Heart left ventricle (tissue), 16 donors: ENCODE measurements around the gene BUB1B. TPM values are rescaled to one million over a fixed set of nuclear protein-coding genes. Genes with fewer than 3 reads are reported as not detected.

Experiments
- ATAC-seq, 4 donors: fragments of 200-7000 bp; cut with Tn5 transposase; one replicate each; pipeline ENCODE4 v1.9.1; 2020 to 2022; ENCODE audit warnings: moderate library complexity in 4 of 4, mild to moderate bottlenecking in 3 of 4, moderate number of reproducible peaks in 1 of 4
- DNase-seq, 5 donors: peaks; one replicate each; pipeline ENCODE4 v3.0.0-alpha.2; 2020
- H3K27ac ChIP-seq, 12 donors: fragments of 200-600 bp; sonication (generic) in 4 of 12; one replicate each; pipeline versions ENCODE4 v1.5.0 to v1.8.0; 2016 to 2022; ENCODE audit warnings: mild to moderate bottlenecking in 2 of 12
- H3K27me3 ChIP-seq, 9 donors: fragments of 200-600 bp; sonication (generic) in 2 of 9; one replicate each; pipeline versions ENCODE4 v1.5.1 to v1.8.0; 2016 to 2022; ENCODE audit warnings: mild to moderate bottlenecking in 3 of 9
- H3K36me3 ChIP-seq, 9 donors: fragments of 200-600 bp; sonication (generic) in 2 of 9; one replicate each; pipeline versions ENCODE4 v1.5.0 to v1.8.0; 2018 to 2022; ENCODE audit warnings: mild to moderate bottlenecking in 2 of 9
- H3K4me1 ChIP-seq, 12 donors: fragments of 200-600 bp; sonication (generic) in 4 of 12; one replicate each; pipeline versions ENCODE4 v1.5.0 to v1.8.0; 2016 to 2022; ENCODE audit warnings: mild to moderate bottlenecking in 3 of 12
- H3K4me3 ChIP-seq, 12 donors: fragments of 200-600 bp; sonication (generic) in 4 of 12; one replicate each; pipeline versions ENCODE4 v1.5.0 to v1.8.0; 2017 to 2022; ENCODE audit warnings: mild to moderate bottlenecking in 9 of 12, moderate library complexity in 4 of 12
- H3K9me3 ChIP-seq, 12 donors: fragments of 200-600 bp; sonication (generic) in 4 of 12; one replicate each; pipeline versions ENCODE4 v1.5.0 to v1.8.0; 2016 to 2022; ENCODE audit warnings: mild to moderate bottlenecking in 1 of 12
- POLR2A ChIP-seq, 2 donors: fragments of 450-650 bp; IDR thresholded peaks; one replicate each; pipeline ENCODE4 v1.6.1; 2017; ENCODE audit warnings: antibody characterized with exemption in 2 of 2, mild to moderate bottlenecking in 2 of 2, moderate library complexity in 2 of 2
- WGBS, 4 donors: extraction: QIAGEN DNeasy Blood & Tissue Kit in 2 of 4; methylation state at CpG; one replicate each; pipeline versions ENCODE4 v1.1.5 to v1.1.7; 2013 to 2018; 5-methylcytosine and 5-hydroxymethylcytosine counted together
- intact Hi-C, 10 donors: fragments of 100-400 bp; cut with DNase I; formaldehyde crosslinking; loops; one replicate each; pipeline versions ENCODE4 v1.11.1 to v1.14.2; 2022
- polyA plus RNA-seq, 2 donors: library from polyadenylated mRNA; stranded (reverse); fragments of 200-250 nt; gene quantifications; one replicate each; pipeline ENCODE4 v1.2.3, GENCODE V29; 2013
- total RNA-seq, 9 donors: library from RNA; depleted of rRNA in 2 of 9; stranded (reverse); fragments of >200 nt in 2 of 9; fragmentation: NEBNext Ultra II Directional in 3 of 9; extraction: Animal tissue kit (Norgen Biotek cat#: 25700) in 3 of 9; gene quantifications; one replicate each; pipeline versions ENCODE4 v1.1.0 to v1.2.4, GENCODE V29; 2016 to 2023
- TF ChIP-seq, protein P1 (sequence below), 12 donors: fragments of 200-600 bp; sonication (generic) in 4 of 12; IDR thresholded peaks; one replicate each; pipeline versions ENCODE4 v1.5.0 to v1.8.0; 2018 to 2022; ENCODE audit warnings: antibody characterized with exemption in 12 of 12, mild to moderate bottlenecking in 5 of 12
- donor health status: ischemic (EF 13 %, LVEDD 7.1; RV severe dilation, severe dysfunction).
- donor health status: healthy with polysubstance abuse.
- donor health status: DM: no; HTN: yes; CAD: no.
- donor health status: DM: no; HTN: no; CAD: no.
- donor health status: ischemic (EF 25% LVEDD 6.9; RV normal size, moderate dysfunction).
- donor health status: ischemic (EF 25% LVEDD 5.7; RV mildly dilated, moderate dysfunction).
- donor health status: healthy.
- donor health status: DM: yes; HTN: yes; CAD: no.
- donor health status: ischemic (EF 35%, LVEDD 5.7; RV mildly dilated, moderate dysfunction).
- donor health status: nonischemic (EF 11% LVEDD 7.7; RV severe dilation, severe dysfunction).
- donor health status: DM: yes; HTN: yes; CAD: no.
- donor health status: PGD.
- donor health status: ischemic (EF 29% LVEDD 5.4; RV normal size, mild dysfunction).
- donor health status: nonischemic (EF 23%, LVEDD 6.1; RV moderate dilation, normal function).

BUB1B gene
- total and polyA plus RNA-seq, 11 donors = 0.11 to 6.4 (median 0.76) TPM; not detected in 1

DNA sequence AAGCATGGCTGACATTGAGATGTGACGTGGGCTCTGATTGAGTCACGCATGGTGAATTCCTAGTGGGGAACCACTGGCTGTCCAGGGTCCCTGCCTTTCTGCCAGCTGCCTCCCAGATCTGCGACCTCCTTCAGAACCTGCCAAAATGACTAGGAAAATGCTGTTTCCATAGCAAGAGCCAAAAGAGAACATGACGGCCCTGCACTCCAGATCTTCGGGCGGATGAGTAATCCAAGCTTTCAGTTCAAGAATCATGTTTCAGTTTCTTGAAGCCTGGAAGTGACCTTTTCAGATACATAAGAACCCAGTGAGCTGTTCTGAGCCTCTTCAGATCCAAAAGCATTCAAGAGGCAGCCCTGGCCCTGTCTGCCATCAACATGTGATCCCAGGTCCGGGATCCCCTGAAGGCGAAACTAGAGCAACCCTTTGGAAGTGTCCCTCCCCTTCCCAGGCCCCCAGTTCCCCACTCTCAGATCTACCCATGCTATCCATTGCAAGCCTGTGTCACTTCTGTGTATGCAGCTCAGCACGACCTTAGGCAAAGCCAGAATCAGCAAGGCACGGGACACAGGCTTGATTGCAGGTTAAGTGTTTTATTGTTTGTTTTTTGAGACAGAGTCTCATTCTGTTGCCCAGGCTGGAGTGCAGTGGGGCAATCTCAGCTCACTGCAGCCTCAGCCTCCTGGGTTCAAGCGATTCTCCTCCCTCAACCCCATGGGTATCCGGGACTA lies 102.3 kb downstream of the BUB1B start:
- Histone ChIP-seq H3K36me3 (no peaks in the 10 kb centered on the region), H3K9me3 (no peaks in the 10 kb centered on the region), H3K4me1 (no peaks in the 10 kb centered on the region), H3K27me3 (no peaks in the 10 kb centered on the region), H3K4me3 (no peak overlapping the region), H3K27ac (no peak overlapping the region)
- intact Hi-C loops = loop anchor here in 1 of 10 donors (5.0 kb wide), 1 partner anchor 36 kb away; no protein-coding TSS in a partner anchor
- 65 to 93% (median 83%) methylated on average over 10 to 12 of the region's 12 CpGs for WGBS, 4 donors
- DNase-seq = no peak
- no peak for ATAC-seq
- TF ChIP-seq, protein P1, sequence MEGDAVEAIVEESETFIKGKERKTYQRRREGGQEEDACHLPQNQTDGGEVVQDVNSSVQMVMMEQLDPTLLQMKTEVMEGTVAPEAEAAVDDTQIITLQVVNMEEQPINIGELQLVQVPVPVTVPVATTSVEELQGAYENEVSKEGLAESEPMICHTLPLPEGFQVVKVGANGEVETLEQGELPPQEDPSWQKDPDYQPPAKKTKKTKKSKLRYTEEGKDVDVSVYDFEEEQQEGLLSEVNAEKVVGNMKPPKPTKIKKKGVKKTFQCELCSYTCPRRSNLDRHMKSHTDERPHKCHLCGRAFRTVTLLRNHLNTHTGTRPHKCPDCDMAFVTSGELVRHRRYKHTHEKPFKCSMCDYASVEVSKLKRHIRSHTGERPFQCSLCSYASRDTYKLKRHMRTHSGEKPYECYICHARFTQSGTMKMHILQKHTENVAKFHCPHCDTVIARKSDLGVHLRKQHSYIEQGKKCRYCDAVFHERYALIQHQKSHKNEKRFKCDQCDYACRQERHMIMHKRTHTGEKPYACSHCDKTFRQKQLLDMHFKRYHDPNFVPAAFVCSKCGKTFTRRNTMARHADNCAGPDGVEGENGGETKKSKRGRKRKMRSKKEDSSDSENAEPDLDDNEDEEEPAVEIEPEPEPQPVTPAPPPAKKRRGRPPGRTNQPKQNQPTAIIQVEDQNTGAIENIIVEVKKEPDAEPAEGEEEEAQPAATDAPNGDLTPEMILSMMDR (IDR thresholded peaks at IDR 0.05) = no peak
- no peak for TF ChIP-seq POLR2A (IDR thresholded peaks at IDR 0.05)

DNA sequence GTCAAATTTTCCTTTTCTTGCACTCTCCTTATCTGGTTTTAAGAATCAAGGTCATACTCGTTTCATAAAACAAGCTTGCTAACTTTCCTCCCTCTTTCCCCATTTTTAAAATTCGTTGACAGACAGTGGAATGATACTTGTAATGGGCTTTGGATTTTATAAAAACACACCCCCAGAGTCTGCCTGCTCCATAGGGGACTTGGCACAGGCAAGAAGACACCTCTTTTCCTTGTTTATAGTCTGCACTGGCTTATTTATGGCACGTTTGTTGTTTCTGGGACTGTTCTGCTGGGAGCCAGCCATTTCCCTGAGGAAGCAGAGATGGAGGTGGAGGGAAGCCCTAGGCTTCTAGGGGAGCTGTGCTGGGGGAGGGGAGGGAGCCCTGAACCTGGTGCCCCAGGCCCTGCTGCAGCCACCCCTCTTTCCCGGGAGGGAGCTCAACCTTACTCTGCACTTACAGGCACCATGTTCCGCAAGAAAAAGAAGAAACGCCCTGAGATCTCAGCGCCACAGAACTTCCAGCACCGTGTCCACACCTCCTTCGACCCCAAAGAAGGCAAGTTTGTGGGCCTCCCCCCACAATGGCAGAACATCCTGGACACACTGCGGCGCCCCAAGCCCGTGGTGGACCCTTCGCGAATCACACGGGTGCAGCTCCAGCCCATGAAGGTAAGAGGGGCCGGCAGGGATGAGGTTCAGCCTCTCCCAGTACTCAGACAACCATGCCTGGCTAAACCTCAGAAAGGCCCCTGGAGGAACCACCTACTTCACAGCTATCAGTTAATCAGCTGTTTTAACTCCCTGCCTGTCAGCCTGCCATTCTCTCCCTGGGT lies 103.7 kb downstream of the BUB1B start:
- Histone ChIP-seq H3K27me3 (no peaks in the 10 kb centered on the region), H3K27ac (no peak overlapping the region), H3K9me3 (no peaks in the 10 kb centered on the region), H3K4me3 (no peak overlapping the region), H3K36me3 (no peaks in the 10 kb centered on the region), H3K4me1 (no peaks in the 10 kb centered on the region)
- DNase-seq = no peak
- TF ChIP-seq POLR2A (IDR thresholded peaks at IDR 0.05) = no peak
- TF ChIP-seq, protein P1 (IDR thresholded peaks at IDR 0.05) = no peak
- no peak for ATAC-seq
- intact Hi-C loops = loop anchor here in 1 of 10 donors (5.0 kb wide), 1 partner anchor 37 kb away; no protein-coding TSS in a partner anchor
- 82 to 86% (median 83%) methylated on average over 16 of the region's 16 CpGs for WGBS, 4 donors

DNA sequence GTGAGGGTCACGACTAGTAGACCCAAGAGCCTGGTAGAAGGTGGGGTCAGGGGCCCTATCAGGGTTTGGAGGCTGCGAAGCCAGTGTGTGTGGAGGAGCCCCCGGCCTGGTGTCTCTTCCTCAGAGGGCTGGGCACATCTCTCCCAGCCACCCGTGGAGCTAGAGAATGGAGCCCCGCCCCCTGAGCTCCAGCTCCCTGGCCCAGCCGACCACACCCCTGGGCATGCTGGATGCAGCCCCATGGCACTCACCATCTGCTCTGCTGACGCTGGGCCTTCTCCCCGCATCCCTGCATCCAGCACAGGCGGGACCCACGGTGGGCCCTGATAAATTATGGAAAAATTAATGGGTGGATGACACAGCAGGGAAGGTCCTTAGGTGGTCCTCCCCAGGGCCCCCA lies 104.5 kb downstream of the BUB1B start:
- no peaks in the 10 kb centered on the region for H3K4me1 ChIP-seq
- ATAC-seq (no peak), DNase-seq (no peak)
- no peak overlapping the region for H3K4me3 ChIP-seq
- H3K9me3 ChIP-seq = no peaks in the 10 kb centered on the region
- H3K27me3 ChIP-seq = no peaks in the 10 kb centered on the region
- no peak for TF ChIP-seq POLR2A (IDR thresholded peaks at IDR 0.05)
- TF ChIP-seq, protein P1 (IDR thresholded peaks at IDR 0.05) = no peak
- H3K36me3 ChIP-seq = no peaks in the 10 kb centered on the region
- 83 to 90% (median 87%) methylated on average over 9 to 10 of the region's 10 CpGs for WGBS, 4 donors
- no peak overlapping the region for H3K27ac ChIP-seq
- intact Hi-C loops = no loop called here

DNA sequence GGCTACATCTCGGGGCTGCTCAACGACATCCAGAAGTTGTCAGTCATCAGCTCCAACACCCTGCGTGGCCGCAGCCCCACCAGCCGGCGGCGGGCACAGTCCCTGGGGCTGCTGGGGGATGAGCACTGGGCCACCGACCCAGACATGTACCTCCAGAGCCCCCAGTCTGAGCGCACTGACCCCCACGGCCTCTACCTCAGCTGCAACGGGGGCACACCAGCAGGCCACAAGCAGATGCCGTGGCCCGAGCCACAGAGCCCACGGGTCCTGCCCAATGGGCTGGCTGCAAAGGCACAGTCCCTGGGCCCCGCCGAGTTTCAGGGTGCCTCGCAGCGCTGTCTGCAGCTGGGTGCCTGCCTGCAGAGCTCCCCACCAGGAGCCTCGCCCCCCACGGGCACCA lies 105.0 kb downstream of the BUB1B start:
- TF ChIP-seq POLR2A (IDR thresholded peaks at IDR 0.05) = no peak
- TF ChIP-seq, protein P1 (IDR thresholded peaks at IDR 0.05) = no peak
- no peaks in the 10 kb centered on the region for H3K27me3 ChIP-seq
- H3K4me3 ChIP-seq = no peak overlapping the region
- WGBS, 4 donors = 83 to 96% (median 93%) methylated on average over 13 to 20 of the region's 20 CpGs
- H3K27ac ChIP-seq = no peak overlapping the region
- no peaks in the 10 kb centered on the region for H3K36me3 ChIP-seq
- ATAC-seq (no peak), DNase-seq (no peak)
- H3K4me1 ChIP-seq = no peaks in the 10 kb centered on the region
- intact Hi-C loops = no loop called here
- no peaks in the 10 kb centered on the region for H3K9me3 ChIP-seq
